MM.1S (cell line): Measurements from ENCODE around the gene ANP32A.

Experiments
- DNase-seq: peaks from one replicate; pipeline ENCODE4 v3.0.0-alpha.2; 2015
- H2AFZ ChIP-seq: fragments of 300-600 bp; sonication (generic); 2 replicates; pipeline ENCODE4 v1.6.0; 2016; ENCODE audit warnings: antibody characterized with exemption, low read length
- H3F3A ChIP-seq: fragments of 300-600 bp; sonication (generic); 2 replicates; pipeline ENCODE4 v1.6.1; 2016; ENCODE audit warnings: mild to moderate bottlenecking, antibody characterized with exemption, low read length, moderate library complexity, mixed read lengths; ENCODE audit not compliant: insufficient read depth
- H3K27ac ChIP-seq: fragments of 300-600 bp; sonication (generic); 2 replicates; pipeline ENCODE4 v1.5.1; 2016; ENCODE audit warnings: mild to moderate bottlenecking, low read length
- H3K27me3 ChIP-seq: fragments of 300-600 bp; sonication (generic); replicated peaks from 2 replicates; pipeline ENCODE4 v1.6.0; 2016; ENCODE audit warnings: low read length; ENCODE audit not compliant: insufficient read depth
- H3K36me3 ChIP-seq: fragments of 300-600 bp; sonication (generic); replicated peaks from 2 replicates; pipeline ENCODE4 v1.6.1; 2016; ENCODE audit warnings: mild to moderate bottlenecking, low read length, mixed read lengths; ENCODE audit not compliant: insufficient read depth
- H3K4me1 ChIP-seq: fragments of 300-600 bp; sonication (generic); 2 replicates; pipeline ENCODE4 v1.6.1; 2016; ENCODE audit warnings: low read length, mixed read lengths
- H3K4me2 ChIP-seq: fragments of 300-600 bp; sonication (generic); 2 replicates; pipeline ENCODE4 v1.6.0; 2016; ENCODE audit warnings: low read depth, low read length
- H3K4me3 ChIP-seq: fragments of 300-600 bp; sonication (generic); 2 replicates; pipeline ENCODE4 v1.5.1; 2016; ENCODE audit warnings: low read length, mixed read lengths
- H3K79me2 ChIP-seq: fragments of 300-600 bp; sonication (generic); 2 replicates; pipeline ENCODE4 v1.6.1; 2016; ENCODE audit warnings: mixed run types, low read length, mixed read lengths
- H3K9ac ChIP-seq: fragments of 300-600 bp; sonication (generic); 2 replicates; pipeline ENCODE4 v1.6.1; 2016; ENCODE audit warnings: low read length, mixed read lengths
- H3K9me2 ChIP-seq: fragments of 300-600 bp; sonication (generic); replicated peaks from 2 replicates; pipeline ENCODE4 v1.6.1; 2016; ENCODE audit warnings: mild to moderate bottlenecking, low read length, mixed read lengths; ENCODE audit not compliant: insufficient read depth
- H3K9me3 ChIP-seq: fragments of 300-600 bp; sonication (generic); replicated peaks from 2 replicates; pipeline ENCODE4 v1.6.1; 2016; ENCODE audit warnings: mild to moderate bottlenecking, low read length, mixed read lengths; ENCODE audit not compliant: insufficient read depth
- H4K20me1 ChIP-seq: fragments of 300-600 bp; sonication (generic); 2 replicates; pipeline ENCODE4 v1.6.1; 2016; ENCODE audit warnings: mild to moderate bottlenecking, low read length, moderate library complexity, mixed read lengths; ENCODE audit not compliant: insufficient read depth
- EZH2 ChIP-seq: fragments of 300-600 bp; sonication (generic); optimal IDR thresholded peaks from 2 replicates; pipeline ENCODE3; 2017; ENCODE audit warnings: low read depth, mild to moderate bottlenecking, antibody characterized with exemption, low read length, mixed read lengths
- EZH2phosphoT487 ChIP-seq: fragments of 300-600 bp; sonication (generic); IDR thresholded peaks from 2 replicates; pipeline ENCODE4 v1.6.1; 2018; ENCODE audit warnings: antibody characterized with exemption, low read length
- TF ChIP-seq, protein P1 (sequence below): fragments of 300-600 bp; sonication (generic); IDR thresholded peaks from 2 replicates; pipeline ENCODE4 v1.5.1; 2016; ENCODE audit warnings: antibody characterized with exemption, low read length, mixed read lengths

The ANP32A gene

DNA sequence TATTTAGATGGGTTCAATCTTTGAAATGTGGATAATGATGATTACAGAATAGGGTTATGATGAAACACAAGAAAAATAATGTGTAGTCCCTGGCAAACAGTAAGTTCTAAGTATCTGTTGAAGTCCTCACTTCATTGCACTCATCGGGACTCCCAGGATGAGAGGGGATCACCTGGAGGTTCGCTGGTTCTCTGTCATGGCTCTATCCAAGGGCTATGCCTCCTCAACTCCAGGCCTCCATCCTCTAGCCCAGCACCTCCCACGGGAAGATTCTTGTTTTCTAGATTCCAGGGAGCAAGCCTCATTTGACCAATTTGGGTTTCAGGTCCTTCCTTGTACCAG is 45.5 kb downstream of the ANP32A start:
- no peaks in the 10 kb centered on the region for H4K20me1 ChIP-seq
- no peaks in the 10 kb centered on the region for H3K9me3 ChIP-seq
- H3K4me3 ChIP-seq, result no peak overlapping the region
- no peaks in the 10 kb centered on the region for H3K9me2 ChIP-seq
- no peak for TF ChIP-seq EZH2phosphoT487
- no peaks in the 10 kb centered on the region for H3K27me3 ChIP-seq
- H3K27ac ChIP-seq, result no peak overlapping the region
- H2AFZ ChIP-seq, result no peak overlapping the region
- DNase-seq, result no peak
- no peak overlapping the region for H3K9ac ChIP-seq
- no peaks in the 10 kb centered on the region for H3K79me2 ChIP-seq
- no peaks in the 10 kb centered on the region for H3K4me1 ChIP-seq
- no peak overlapping the region for H3K4me2 ChIP-seq
- no peaks in the 10 kb centered on the region for H3F3A ChIP-seq
- peaks cover 8% of the 10 kb centered on the region for H3K36me3 ChIP-seq

DNA sequence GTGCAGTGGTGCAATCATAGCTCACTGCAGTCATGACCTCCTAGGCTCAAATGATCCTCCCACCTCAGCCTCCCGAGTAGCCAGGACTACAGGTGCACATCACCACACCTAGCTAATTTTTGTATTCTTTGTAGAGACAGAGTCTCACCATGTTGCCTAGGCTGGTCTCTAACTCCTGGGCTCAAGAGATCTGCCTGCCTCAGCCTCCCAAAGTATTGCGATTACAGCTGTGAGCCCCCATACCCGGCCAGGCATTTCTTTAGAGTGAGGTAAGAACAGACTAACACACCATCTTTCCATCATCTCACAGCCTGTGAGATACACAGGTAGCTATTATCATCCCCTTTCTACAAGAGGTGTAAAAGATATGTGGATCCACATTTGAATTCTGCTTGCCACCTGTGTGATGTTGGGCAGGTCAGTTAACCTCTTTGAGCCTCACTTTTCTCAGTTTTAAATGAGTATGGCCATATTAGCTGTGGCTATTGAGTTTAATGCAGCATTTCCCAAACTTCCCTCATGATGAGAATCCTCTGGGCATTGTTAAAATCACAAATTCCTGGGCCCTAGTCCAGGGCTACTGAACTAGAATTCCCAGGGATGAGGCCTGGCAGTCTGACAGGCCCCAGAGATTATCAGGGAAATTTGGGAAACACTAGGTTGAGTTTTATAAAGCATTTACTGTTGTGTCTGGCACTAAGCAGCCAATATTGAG is 46.0 kb downstream of the ANP32A start:
- Histone ChIP-seq H3K4me1 (no peaks in the 10 kb centered on the region), H3K36me3 (peaks cover 6% of the 10 kb centered on the region; the same call in 1 of the 2 replicates), H3K27me3 (no peaks in the 10 kb centered on the region), H2AFZ (no peak overlapping the region), H3F3A (no peaks in the 10 kb centered on the region), H3K9ac (no peak overlapping the region), H3K9me3 (no peaks in the 10 kb centered on the region), H3K4me3 (no peak overlapping the region), H3K79me2 (no peaks in the 10 kb centered on the region), H3K9me2 (no peaks in the 10 kb centered on the region), H3K4me2 (no peak overlapping the region), H4K20me1 (no peaks in the 10 kb centered on the region), H3K27ac (no peak overlapping the region)
- TF ChIP-seq EZH2 (no peak), EZH2phosphoT487 (no peak)
- TF ChIP-seq, protein P1, sequence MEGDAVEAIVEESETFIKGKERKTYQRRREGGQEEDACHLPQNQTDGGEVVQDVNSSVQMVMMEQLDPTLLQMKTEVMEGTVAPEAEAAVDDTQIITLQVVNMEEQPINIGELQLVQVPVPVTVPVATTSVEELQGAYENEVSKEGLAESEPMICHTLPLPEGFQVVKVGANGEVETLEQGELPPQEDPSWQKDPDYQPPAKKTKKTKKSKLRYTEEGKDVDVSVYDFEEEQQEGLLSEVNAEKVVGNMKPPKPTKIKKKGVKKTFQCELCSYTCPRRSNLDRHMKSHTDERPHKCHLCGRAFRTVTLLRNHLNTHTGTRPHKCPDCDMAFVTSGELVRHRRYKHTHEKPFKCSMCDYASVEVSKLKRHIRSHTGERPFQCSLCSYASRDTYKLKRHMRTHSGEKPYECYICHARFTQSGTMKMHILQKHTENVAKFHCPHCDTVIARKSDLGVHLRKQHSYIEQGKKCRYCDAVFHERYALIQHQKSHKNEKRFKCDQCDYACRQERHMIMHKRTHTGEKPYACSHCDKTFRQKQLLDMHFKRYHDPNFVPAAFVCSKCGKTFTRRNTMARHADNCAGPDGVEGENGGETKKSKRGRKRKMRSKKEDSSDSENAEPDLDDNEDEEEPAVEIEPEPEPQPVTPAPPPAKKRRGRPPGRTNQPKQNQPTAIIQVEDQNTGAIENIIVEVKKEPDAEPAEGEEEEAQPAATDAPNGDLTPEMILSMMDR, result no peak
- no peak for DNase-seq

DNA sequence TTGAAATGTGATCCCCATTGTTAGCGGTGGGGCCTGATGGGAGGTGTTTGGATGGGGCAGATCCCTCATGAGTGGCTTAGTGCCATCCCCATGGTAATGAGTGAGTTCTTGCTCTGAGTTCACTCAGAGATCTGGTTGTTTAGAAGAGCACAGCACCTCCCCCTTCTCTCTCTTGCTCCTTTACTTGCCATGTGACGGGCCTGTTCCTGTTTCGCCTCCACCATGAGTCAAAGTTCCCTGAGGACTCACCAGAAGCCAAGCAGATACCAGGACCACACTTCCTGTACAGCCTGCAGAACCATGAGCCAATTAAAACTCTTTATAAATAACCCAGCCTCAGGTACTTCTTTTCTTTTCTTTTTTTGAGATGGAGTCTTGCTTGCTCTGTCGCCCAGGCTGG is 46.6 kb downstream of the ANP32A start:
- Histone ChIP-seq H3K4me3 (no peak overlapping the region), H3K4me2 (no peak overlapping the region), H3K27ac (no peak overlapping the region), H3K9ac (no peak overlapping the region), H3K9me3 (no peaks in the 10 kb centered on the region), H3K4me1 (no peaks in the 10 kb centered on the region), H4K20me1 (no peaks in the 10 kb centered on the region), H3K9me2 (no peaks in the 10 kb centered on the region), H3K27me3 (no peaks in the 10 kb centered on the region), H3K79me2 (no peaks in the 10 kb centered on the region), H3F3A (no peaks in the 10 kb centered on the region), H3K36me3 (peaks cover 3% of the 10 kb centered on the region; the same call in 1 of the 2 replicates), H2AFZ (no peak overlapping the region)
- TF ChIP-seq EZH2 (no peak), EZH2phosphoT487 (no peak)
- TF ChIP-seq, protein P1, result no peak
- DNase-seq, result no peak

DNA sequence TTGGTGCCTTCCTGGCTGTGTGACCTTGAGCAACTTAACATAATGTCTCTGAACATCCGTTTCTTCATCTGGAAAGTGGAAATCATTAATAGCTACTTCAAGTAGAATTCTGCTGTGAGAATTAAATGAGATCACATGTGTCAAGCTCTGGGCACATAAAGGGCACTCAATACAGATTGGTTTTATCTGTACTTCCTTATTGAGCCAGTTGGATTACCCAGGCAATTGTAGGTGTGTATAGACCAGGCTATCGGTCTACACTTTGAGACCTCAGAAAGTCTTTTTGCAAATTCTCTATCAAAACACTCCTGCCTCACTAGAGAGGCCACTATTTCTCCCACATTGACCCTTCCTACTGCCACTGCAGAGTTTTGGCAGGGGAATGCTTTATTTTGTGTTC is 47.7 kb downstream of the ANP32A start:
- no peak overlapping the region for H3K27ac ChIP-seq
- no peaks in the 10 kb centered on the region for H3K27me3 ChIP-seq
- H3F3A ChIP-seq, result no peaks in the 10 kb centered on the region
- no peak overlapping the region for H3K4me3 ChIP-seq
- no peak for TF ChIP-seq EZH2phosphoT487
- TF ChIP-seq, protein P1, result no peak
- TF ChIP-seq EZH2, result no peak
- no peaks in the 10 kb centered on the region for H4K20me1 ChIP-seq
- DNase-seq, result no peak
- no peaks in the 10 kb centered on the region for H3K9me3 ChIP-seq
- H2AFZ ChIP-seq, result no peak overlapping the region
- no peaks in the 10 kb centered on the region for H3K79me2 ChIP-seq
- no peaks in the 10 kb centered on the region for H3K9me2 ChIP-seq
- H3K9ac ChIP-seq, result no peak overlapping the region
- no peaks in the 10 kb centered on the region for H3K36me3 ChIP-seq
- H3K4me1 ChIP-seq, result no peaks in the 10 kb centered on the region
- no peak overlapping the region for H3K4me2 ChIP-seq
